Measurements from ENCODE around the gene LRRIQ1. TPM values are rescaled to one million over a fixed set of nuclear protein-coding genes. Genes with fewer than 3 reads are reported as not detected.

Gene LRRIQ1
- total and polyA plus RNA-seq, 2 of the 8 experiments (the other 6 are each of a cell fraction or from before 2014, with no cell fraction given), result 0.24 to 0.76 TPM

DNA sequence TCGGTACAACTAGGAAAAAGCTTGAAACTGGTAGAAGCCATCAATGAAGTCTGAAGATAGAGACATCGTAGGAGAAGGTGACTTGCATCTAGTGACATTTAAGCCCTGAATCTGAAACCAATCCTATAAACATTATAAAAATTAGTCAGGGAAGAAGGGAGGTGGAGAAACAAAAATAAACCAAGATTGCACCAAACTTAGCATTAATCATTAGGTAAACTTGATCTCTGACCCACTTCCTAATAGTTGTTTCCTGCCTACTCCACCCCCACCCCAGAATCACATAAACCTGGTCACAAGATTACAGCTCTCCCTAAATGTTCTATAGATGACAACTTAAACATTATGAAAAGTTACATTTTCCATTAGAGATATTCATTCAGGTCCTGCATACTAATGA is 40.5 kb upstream of the LRRIQ1 start:
- Histone ChIP-seq H3K56ac (replicated peaks; ENCODE audit: insufficient read length, low read depth, low read length) (no peak overlapping the region), H3K23ac (ENCODE audit: insufficient read length) (no peak overlapping the region), H2BK5ac (ENCODE audit: low read depth, low read length) (no peak overlapping the region), H3K27me3 (replicated peaks in 1 of 4; ENCODE audit: control insufficient read depth in 3 of 4, extremely low read depth in 1 of 4, insufficient read depth in 3 of 4, low read length in 3 of 4) (peaks cover 0 to 1% (median 0%) of the 10 kb centered on the region in 4 experiments; a peak in 1 of 7 replicates), H4K20me1 (replicated peaks in 1 of 2; ENCODE audit: control insufficient read depth in 1 of 2, insufficient read depth in 2 of 2, low read length in 2 of 2) (no peaks in the 10 kb centered on the region), H3K79me2 (ENCODE audit: control insufficient read depth in 1 of 2, insufficient read depth in 2 of 2, low read length in 2 of 2) (no peaks in the 10 kb centered on the region), H3K18ac (ENCODE audit: extremely low read depth, low read length) (no peak overlapping the region), H4K91ac (replicated peaks; ENCODE audit: insufficient read length, low read length) (no peak overlapping the region), H3K4me2 (ENCODE audit: insufficient read depth in 1 of 2, low read depth in 2 of 2, low read length in 2 of 2) (no peak overlapping the region), H3K4ac (replicated peaks; ENCODE audit: insufficient read length, low read depth, low read length) (no peak overlapping the region), H4K8ac (ENCODE audit: extremely low read depth, insufficient read depth, low read length) (no peak overlapping the region), H3K9ac (replicated peaks in 1 of 4; ENCODE audit: extremely low read depth in 1 of 4, low read depth in 3 of 4, low read length in 3 of 4) (no peak overlapping the region), H3K79me1 (ENCODE audit: low read depth, low read length) (no peaks in the 10 kb centered on the region), H3K9me3 (ENCODE audit: insufficient read depth in 2 of 2, low read depth in 1 of 2, low read length in 1 of 2) (no peaks in the 10 kb centered on the region), H2BK20ac (ENCODE audit: low read length) (no peak overlapping the region), H3K14ac (ENCODE audit: insufficient read length) (no peak overlapping the region), H4K5ac (ENCODE audit: insufficient read length, low read depth, low read length) (no peak overlapping the region), H2AK5ac (ENCODE audit: low read depth, low read length) (no peak overlapping the region), H3K23me2 (ENCODE audit: low read depth, low read length) (no peaks in the 10 kb centered on the region), H2BK12ac (ENCODE audit: low read depth, low read length) (no peak overlapping the region), H3K36me3 (ENCODE audit: control insufficient read depth in 2 of 4, insufficient read depth in 4 of 4, low read length in 3 of 4) (no peaks in the 10 kb centered on the region), H3K27ac (ENCODE audit: low read depth, low read length) (no peak overlapping the region), H3K4me3 (ENCODE audit: extremely low read depth in 1 of 4, insufficient read depth in 2 of 4, low read depth in 3 of 4, low read length in 4 of 4) (no peak overlapping the region), H2AFZ (ENCODE audit: low read length) (no peak overlapping the region), H2BK15ac (ENCODE audit: low read length) (no peak overlapping the region), H2BK120ac (replicated peaks; ENCODE audit: low read depth, low read length) (no peak overlapping the region), H3K4me1 (replicated peaks in 1 of 4; ENCODE audit: control insufficient read depth in 3 of 4, insufficient read depth in 4 of 4, low read length in 3 of 4) (no peaks in the 10 kb centered on the region)
- ChIA-PET POLR2A (ENCODE audit: partially characterized antibody) (interaction anchor here (1.4 to 1.6 kb wide), 2 partner anchors 9 to 84 kb away, joined by 3 to 4 read pairs; no protein-coding TSS in a partner anchor), CTCF (ENCODE audit: partially characterized antibody) (interaction anchor here (1.5 kb wide), 1 partner anchor 10 kb away, joined by 4 read pairs; no protein-coding TSS in a partner anchor)
- FAIRE-seq (no peak), DNase-seq (ENCODE audit: low read depth in 1 of 2, low spot score in 2 of 2) (no peak)
- 97% methylated on average over 2 of the region's 2 CpGs; no CpG with 5 or more reads in 1 of the 2 experiments for WGBS, 2 experiments (ENCODE audit: extremely low coverage in 1 of 2, insufficient coverage in 1 of 2, insufficient read length in 1 of 2, insufficient replicate concordance in 2 of 2, low coverage in 1 of 2, low lambda C conversion rate in 2 of 2, missing lambda C conversion rate in 1 of 2)
- TF ChIP-seq KDM5A (IDR thresholded peaks at IDR 0.05; ENCODE audit: low read length), result no peak
- TF ChIP-seq TAF7 (optimal IDR thresholded peaks at IDR 0.05; ENCODE audit: borderline replicate concordance, low read depth, low read length), result no peak
- no peak for TF ChIP-seq CREB1 (IDR thresholded peaks at IDR 0.05)
- TF ChIP-seq ZNF274 (IDR thresholded peaks at IDR 0.05; ENCODE audit: borderline replicate concordance, extremely low read depth, low read length), result no peak

Data from H1 (cell line).